K562 (cell line): ENCODE measurements around the gene LPCAT2. TPM values are rescaled to one million over a fixed set of nuclear protein-coding genes. Genes with fewer than 3 reads are reported as not detected.

Source experiments
- ATAC-seq: fragments of 200-7000 bp; cut with Tn5 transposase; 3 replicates; pipeline ENCODE4 v1.9.1; 2020; ENCODE audit warnings: moderate library complexity
- BruUV-seq: library from RNA; stranded (reverse); fragments of 400-500 nt; replicated peaks from 2 replicates; lab custom pipeline; 2021; lab: Mats Ljungman, UMichigan
- CTCF ChIA-PET: fragments of 300-600 bp; formaldehyde crosslinking; extraction: SDS; loops from one replicate; lab custom pipeline; 2021; ENCODE audit warnings: low intra/inter-chr PET ratio; lab: Yijun Ruan, JAX
- POLR2A ChIA-PET: fragments of 300-600, 350-650 bp; sonication (Branson Sonifier 250); formaldehyde crosslinking; extraction: SDS; loops from one replicate; lab custom pipeline; 2021; ENCODE audit warnings: antibody characterized with exemption, inconsistent platforms; lab: Yijun Ruan, JAX
- DNase-seq, 4 experiments: peaks; one replicate each; pipeline versions ENCODE4 v3.0.0 to v3.0.0-alpha.2; 2011 to 2018; ENCODE audit warnings: low spot score in 3 of 4, mixed read lengths in 3 of 4; ENCODE audit errors: extremely low read depth in 1 of 4
- FAIRE-seq: peaks from 2 replicates; lab custom pipeline; 2011; peaks lifted over from hg19 to GRCh38; lab: Jason Lieb, UNC
- H2AFZ ChIP-seq: 2 replicates; pipeline ENCODE4 v1.6.0; 2011; ENCODE audit warnings: low read depth, low read length, control low read depth, inconsistent platforms
- H3K27ac ChIP-seq: fragments of 200-600 bp; 3 replicates; pipeline ENCODE4 v1.8.0; 2011; ENCODE audit warnings: low read depth, mild to moderate bottlenecking, control low read depth, inconsistent platforms, low read length, moderate library complexity, mixed read lengths; ENCODE audit errors: extremely low read depth
- H3K27me3 ChIP-seq, 2 experiments: fragments of 300-600 bp in 1 of 2; 2 replicates in 1 of 2; 3 replicates in 1 of 2; pipeline versions ENCODE4 v1.6.0 to v1.8.0; 2011; ENCODE audit warnings: inconsistent platforms in 2 of 2, low read length in 2 of 2, mild to moderate bottlenecking in 1 of 2, mixed read lengths in 1 of 2, moderate library complexity in 1 of 2; ENCODE audit not compliant: control insufficient read depth in 2 of 2, insufficient read depth in 2 of 2
- H3K36me3 ChIP-seq: fragments of 300-600 bp; 3 replicates; pipeline ENCODE4 v1.8.0; 2011; ENCODE audit warnings: mild to moderate bottlenecking, low read length, inconsistent platforms; ENCODE audit not compliant: control insufficient read depth, insufficient read depth
- H3K4me1 ChIP-seq, 2 experiments: fragments of 200-600 bp in 1 of 2; replicated peaks in 1 of 2; 2 replicates in 1 of 2; 3 replicates in 1 of 2; pipeline versions ENCODE4 v1.5.1 to v1.8.0; 2011; ENCODE audit warnings: inconsistent platforms in 2 of 2, low read length in 2 of 2, mild to moderate bottlenecking in 1 of 2, mixed read lengths in 1 of 2, moderate library complexity in 1 of 2; ENCODE audit not compliant: control insufficient read depth in 2 of 2, insufficient read depth in 2 of 2
- H3K4me2 ChIP-seq: 2 replicates; pipeline ENCODE4 v1.6.1; 2011; ENCODE audit warnings: low read length, control low read depth, inconsistent platforms, mixed read lengths; ENCODE audit not compliant: insufficient read depth
- H3K4me3 ChIP-seq: fragments of 200-600 bp; sonication (generic), shearing (Covaris generic); 2 replicates; pipeline ENCODE4 v1.5.1; 2016; ENCODE audit warnings: control low read depth, inconsistent platforms
- H3K79me2 ChIP-seq: fragments of 200-600 bp; 3 replicates; pipeline ENCODE4 v1.8.0; 2011; ENCODE audit warnings: low read length, inconsistent platforms; ENCODE audit not compliant: control insufficient read depth, insufficient read depth
- H3K9ac ChIP-seq, 2 experiments: 2 replicates each; pipeline versions ENCODE4 v1.6.0 to v1.6.1; 2011; ENCODE audit warnings: low read depth in 2 of 2, low read length in 2 of 2, control low read depth in 1 of 2, inconsistent platforms in 1 of 2, mild to moderate bottlenecking in 1 of 2, mixed read lengths in 1 of 2; ENCODE audit not compliant: insufficient read depth in 1 of 2
- H3K9me1 ChIP-seq: one replicate; pipeline ENCODE4 v1.6.0; 2011; ENCODE audit warnings: inconsistent platforms, mild to moderate bottlenecking, low read length, moderate library complexity; ENCODE audit not compliant: control insufficient read depth, insufficient read depth
- H3K9me3 ChIP-seq: replicated peaks from 2 replicates; pipeline ENCODE4 v1.5.1; 2011; ENCODE audit warnings: low read depth, low read length, inconsistent platforms; ENCODE audit not compliant: control insufficient read depth, insufficient read depth
- H4K20me1 ChIP-seq: replicated peaks from 2 replicates; pipeline ENCODE4 v1.6.1; 2011; ENCODE audit warnings: low read length, inconsistent platforms, mixed read lengths; ENCODE audit not compliant: control insufficient read depth, insufficient read depth
- CEBPZ ChIP-seq: fragments of 150-350 bp; IDR thresholded peaks from 2 replicates; pipeline ENCODE4 v1.6.1; 2014; ENCODE audit warnings: low read depth, mild to moderate bottlenecking, low read length, borderline replicate concordance
- DIDO1 ChIP-seq: fragments of 450-650 bp; IDR thresholded peaks from 2 replicates; pipeline ENCODE4 v1.6.1; 2016; ENCODE audit warnings: low read depth, missing biosample characterization, missing genetic modification characterization
- KAT7 ChIP-seq: sonication (generic); formaldehyde crosslinking; IDR thresholded peaks from 2 replicates; pipeline ENCODE4 v1.8.0; 2022; ENCODE audit warnings: missing genetic modification reagents, mild to moderate bottlenecking, borderline replicate concordance
- PTRF ChIP-seq: fragments of 450-650 bp; IDR thresholded peaks from 2 replicates; pipeline ENCODE4 v1.6.1; 2016; ENCODE audit warnings: mild to moderate bottlenecking, missing genetic modification characterization, missing compliant biosample characterization
- ZNF77 ChIP-seq: fragments of 250-450 bp; sonication (Bioruptor Pico); IDR thresholded peaks from 2 replicates; pipeline ENCODE4 v1.5.0; 2020
- WGBS: fragments of 100-300 bp; shearing (Covaris generic); methylation state at CpG from one replicate; pipeline ENCODE4 v1.1.6; 2016; ENCODE audit warnings: low coverage, mixed read lengths; ENCODE audit not compliant: insufficient coverage; ENCODE audit errors: missing lambda C conversion rate; 5-methylcytosine and 5-hydroxymethylcytosine counted together
- in situ Hi-C: fragments of 300-500 bp; cut with MboI; formaldehyde crosslinking; loops from 4 replicates; pipeline ENCODE4 v1.15.0; 2018; ENCODE audit warnings: inconsistent platforms, mixed read lengths
- intact Hi-C: fragments of 100-400 bp; cut with micrococcal nuclease; formaldehyde crosslinking; loops from 2 replicates; pipeline ENCODE4 v1.14.2; 2022
- polyA plus RNA-seq, 8 experiments: library from polyadenylated mRNA; depleted of rRNA in 4 of 8; stranded (reverse) in 5 of 8; unstranded in 3 of 8; fragments of >200 nt; fragmentation: Nextera tagmentation in 2 of 8; fragmentation: Illumina TruSeq in 1 of 8; extraction: Ambion mirVana in 2 of 8; extraction: Trizol in 1 of 8; gene quantifications; 2 replicates each; pipeline versions ENCODE4 v1.2.1 to v1.2.3, GENCODE V29; 2011 to 2014; ENCODE audit warnings: inconsistent platforms in 1 of 8, missing spikeins in 1 of 8
- total RNA-seq, 7 experiments: library from RNA; depleted of rRNA in 6 of 7; stranded (reverse); fragments of >200 nt in 6 of 7; fragmentation: Illumina TruSeq in 2 of 7; extraction: Trizol in 2 of 7; gene quantifications; 2 replicates each; pipeline versions ENCODE4 v1.2.1 to v1.2.3, GENCODE V29; 2011 to 2021; ENCODE audit warnings: low replicate concordance in 1 of 7

LPCAT2 gene
- total and polyA plus RNA-seq, 9 of the 15 experiments (the other 6 are each of a cell fraction or from before 2014, with no cell fraction given): 2.9 to 15.0 (median 7.3) TPM

- H3K9ac ChIP-seq: no peak overlapping the region
- ChIA-PET CTCF (no interaction called here), POLR2A (interaction anchor here (0.6 kb wide), 1 partner anchor 77 kb away, joined by 3 read pairs; no protein-coding TSS in a partner anchor)
- no peak overlapping the region for H2AFZ ChIP-seq
- H3K27me3 ChIP-seq: peaks cover 0 to 1% of the 10 kb centered on the region in 2 experiments; a peak in 2 of 5 replicates
- no peak for ATAC-seq
- in situ Hi-C loops: loop anchor here (5.0 to 10.0 kb wide), 4 partner anchors 77 to 855 kb away; no protein-coding TSS in a partner anchor
- H3K4me1 ChIP-seq: no peaks in the 10 kb centered on the region; a peak in 1 of 5 replicates
- 2% methylated on average over 9 of the region's 9 CpGs for WGBS
- no peak for FAIRE-seq
- DNase-seq: no peak
- no peak overlapping the region for H3K4me3 ChIP-seq
- intact Hi-C loops: loop anchor here (5.0 to 10.0 kb wide), 2 partner anchors 172 to 475 kb away; no protein-coding TSS in a partner anchor
- BruUV-seq: no TSS peak
- H3K9me3 ChIP-seq: no peaks in the 10 kb centered on the region
- H3K9me1 ChIP-seq: no peaks in the 10 kb centered on the region
- no peaks in the 10 kb centered on the region for H3K79me2 ChIP-seq
- no peak overlapping the region for H3K4me2 ChIP-seq
- no peaks in the 10 kb centered on the region for H3K36me3 ChIP-seq
- no peak overlapping the region for H3K27ac ChIP-seq
- H4K20me1 ChIP-seq: no peaks in the 10 kb centered on the region; the same call in 1 of the 2 replicates
- TF ChIP-seq DIDO1 (tag): no peak
- TF ChIP-seq ZNF77 (CRISPR knock-in tag): no peak
- no peak for TF ChIP-seq CEBPZ
- no peak for TF ChIP-seq PTRF (tag)
- TF ChIP-seq KAT7: no peak
Measured at GRCh38 chr16:55469821-55470532, 38.9 kb upstream of the LPCAT2 start.
